Smooth muscle cell (in vitro differentiated cells): Measurements from ENCODE around the gene XPA. TPM values are rescaled to one million over a fixed set of nuclear protein-coding genes. Genes with fewer than 3 reads are reported as not detected.
A peak's percentile ranks its signal among the peaks of the same experiment; 100 is the strongest.

Source experiments
- DNase-seq: peaks from one replicate; lab custom pipeline; 2025; ENCODE audit not compliant: unreplicated experiment; lab: John Stamatoyannopoulos, UW
- H2AFZ ChIP-seq: fragments of 200-600 bp; sonication (generic); 2 replicates; pipeline ENCODE4 v1.6.0; 2016; ENCODE audit warnings: antibody characterized with exemption, low read depth, mild to moderate bottlenecking
- H3F3A ChIP-seq: fragments of 200-600 bp; sonication (generic); 2 replicates; pipeline ENCODE4 v1.6.0; 2017; ENCODE audit warnings: antibody characterized with exemption, low read depth
- H3K27ac ChIP-seq: fragments of 200-600 bp; sonication (generic); 2 replicates; pipeline ENCODE4 v1.5.1; 2016; ENCODE audit warnings: low read depth, mild to moderate bottlenecking
- H3K27me3 ChIP-seq: fragments of 200-600 bp; sonication (generic); 2 replicates; pipeline ENCODE4 v1.6.1; 2016; ENCODE audit warnings: low read depth, mild to moderate bottlenecking
- H3K36me3 ChIP-seq: fragments of 200-600 bp; sonication (generic); 2 replicates; pipeline ENCODE4 v1.5.1; 2016; ENCODE audit warnings: low read depth
- H3K4me1 ChIP-seq: fragments of 200-600 bp; sonication (generic); 2 replicates; pipeline ENCODE4 v1.5.1; 2016; ENCODE audit warnings: low read depth
- H3K4me2 ChIP-seq: fragments of 200-600 bp; sonication (generic); 2 replicates; pipeline ENCODE4 v1.6.0; 2016; ENCODE audit warnings: mild to moderate bottlenecking
- H3K4me3 ChIP-seq: fragments of 200-600 bp; sonication (generic); 2 replicates; pipeline ENCODE4 v1.5.1; 2016; ENCODE audit warnings: mild to moderate bottlenecking
- H3K79me2 ChIP-seq: fragments of 200-600 bp; sonication (generic); 2 replicates; pipeline ENCODE4 v1.6.0; 2016; ENCODE audit warnings: low read depth, mild to moderate bottlenecking
- H3K9ac ChIP-seq: fragments of 200-600 bp; sonication (generic); 2 replicates; pipeline ENCODE4 v1.6.0; 2016; ENCODE audit warnings: low read depth
- H3K9me3 ChIP-seq: fragments of 200-600 bp; sonication (generic); replicated peaks from 2 replicates; pipeline ENCODE4 v1.5.1; 2016; ENCODE audit warnings: low read depth
- H4K20me1 ChIP-seq: fragments of 200-600 bp; sonication (generic); 2 replicates; pipeline ENCODE4 v1.6.0; 2016; ENCODE audit warnings: low read depth
- WGBS: methylation state at CpG from one replicate; pipeline ENCODE4 v1.1.7; 2016; ENCODE audit warnings: low lambda C conversion rate; 5-methylcytosine and 5-hydroxymethylcytosine counted together
- polyA plus RNA-seq: library from polyadenylated mRNA; unstranded; fragments of >200 nt; fragmentation: Nextera tagmentation; extraction: Ambion mirVana; gene quantifications from 2 replicates; pipeline ENCODE4 v1.2.1, GENCODE V29; 2016
- total RNA-seq: library from RNA; depleted of rRNA; stranded (reverse); fragments of >200 nt; gene quantifications from 2 replicates; pipeline ENCODE4 v1.2.3, GENCODE V29; 2014
- TF ChIP-seq, protein P1 (sequence below): fragments of 200-600 bp; sonication (generic); IDR thresholded peaks from 2 replicates; pipeline ENCODE4 v1.5.1; 2017; ENCODE audit warnings: borderline replicate concordance, mild to moderate bottlenecking, antibody characterized with exemption; ENCODE audit not compliant: insufficient read depth, poor library complexity, severe bottlenecking

Gene XPA
- total and polyA plus RNA-seq, 2 experiments from 2014 or later, result 7.5 to 9.7 TPM

- Histone ChIP-seq H3K9ac (no peak overlapping the region), H3K79me2 (peaks cover 74% of the 10 kb centered on the region), H2AFZ (no peak overlapping the region), H3F3A (peaks cover 7% of the 10 kb centered on the region), H3K4me1 (peaks cover 28% of the 10 kb centered on the region), H3K36me3 (no peaks in the 10 kb centered on the region), H3K4me3 (no peak overlapping the region), H3K27ac (no peak overlapping the region), H3K4me2 (peak overlapping the region; percentile 14), H3K27me3 (no peaks in the 10 kb centered on the region), H3K9me3 (no peaks in the 10 kb centered on the region), H4K20me1 (peaks cover 67% of the 10 kb centered on the region)
- 88% methylated on average over 3 of the region's 3 CpGs for WGBS
- TF ChIP-seq, protein P1, sequence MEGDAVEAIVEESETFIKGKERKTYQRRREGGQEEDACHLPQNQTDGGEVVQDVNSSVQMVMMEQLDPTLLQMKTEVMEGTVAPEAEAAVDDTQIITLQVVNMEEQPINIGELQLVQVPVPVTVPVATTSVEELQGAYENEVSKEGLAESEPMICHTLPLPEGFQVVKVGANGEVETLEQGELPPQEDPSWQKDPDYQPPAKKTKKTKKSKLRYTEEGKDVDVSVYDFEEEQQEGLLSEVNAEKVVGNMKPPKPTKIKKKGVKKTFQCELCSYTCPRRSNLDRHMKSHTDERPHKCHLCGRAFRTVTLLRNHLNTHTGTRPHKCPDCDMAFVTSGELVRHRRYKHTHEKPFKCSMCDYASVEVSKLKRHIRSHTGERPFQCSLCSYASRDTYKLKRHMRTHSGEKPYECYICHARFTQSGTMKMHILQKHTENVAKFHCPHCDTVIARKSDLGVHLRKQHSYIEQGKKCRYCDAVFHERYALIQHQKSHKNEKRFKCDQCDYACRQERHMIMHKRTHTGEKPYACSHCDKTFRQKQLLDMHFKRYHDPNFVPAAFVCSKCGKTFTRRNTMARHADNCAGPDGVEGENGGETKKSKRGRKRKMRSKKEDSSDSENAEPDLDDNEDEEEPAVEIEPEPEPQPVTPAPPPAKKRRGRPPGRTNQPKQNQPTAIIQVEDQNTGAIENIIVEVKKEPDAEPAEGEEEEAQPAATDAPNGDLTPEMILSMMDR, result no peak
- no peak for DNase-seq
Observed at GRCh38 chr9:97636903-97637302, 60.2 kb downstream of the XPA start.

- Histone ChIP-seq H3K4me1 (peaks cover 31% of the 10 kb centered on the region), H3F3A (peaks cover 11% of the 10 kb centered on the region), H3K9me3 (no peaks in the 10 kb centered on the region), H3K4me2 (peak overlapping the region; percentile 88), H4K20me1 (peaks cover 51% of the 10 kb centered on the region), H3K79me2 (peaks cover 81% of the 10 kb centered on the region), H3K9ac (peak overlapping the region; percentile 95), H3K4me3 (peak overlapping the region; percentile 81), H3K27me3 (no peaks in the 10 kb centered on the region), H3K27ac (peak overlapping the region; percentile 98), H3K36me3 (no peaks in the 10 kb centered on the region), H2AFZ (no peak overlapping the region)
- TF ChIP-seq, protein P1, result no peak
- no peak for DNase-seq
- WGBS, result 77% methylated on average over 7 of the region's 7 CpGs
Observed at GRCh38 chr9:97635026-97635425, 62.1 kb downstream of the XPA start.

DNA sequence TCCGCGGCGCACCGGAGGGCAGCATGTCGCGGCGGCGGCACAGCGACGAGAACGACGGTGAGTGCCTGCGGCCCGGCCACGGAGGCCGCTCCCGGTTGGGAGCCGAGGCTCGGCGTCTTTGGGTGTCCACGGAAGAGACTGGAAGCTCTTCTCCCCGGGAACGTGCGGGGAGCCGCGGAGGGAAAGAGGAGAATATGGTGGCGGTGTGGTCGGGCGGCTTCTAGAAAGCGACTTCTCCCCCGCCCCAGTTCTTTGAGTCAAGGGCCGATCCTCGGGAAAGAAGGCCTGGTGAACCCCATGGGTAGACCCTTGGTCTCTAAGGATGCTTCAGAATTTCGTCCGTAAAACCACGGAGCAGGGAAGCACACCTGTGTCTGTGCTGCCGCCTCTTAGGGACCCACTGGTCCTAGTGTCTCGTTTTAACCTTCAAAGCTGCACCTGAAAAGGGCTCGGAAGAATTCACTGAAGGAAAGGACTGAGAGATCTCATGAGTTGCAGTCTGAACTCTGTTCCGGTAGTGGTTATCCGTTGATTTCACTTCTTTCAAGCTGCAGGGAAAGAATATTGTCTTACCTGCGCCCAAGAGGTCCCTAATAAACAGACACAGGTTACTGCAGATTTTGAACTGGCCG lies 63.2 kb downstream of the XPA start:
- H3K27ac ChIP-seq, result peak overlapping the region; percentile 98
- H3K27me3 ChIP-seq, result no peaks in the 10 kb centered on the region
- H3F3A ChIP-seq, result peaks cover 11% of the 10 kb centered on the region
- H3K9ac ChIP-seq, result peak overlapping the region; percentile 95
- WGBS, result under 1% methylated on average over 43 of the region's 43 CpGs
- H3K4me2 ChIP-seq, result peak overlapping the region; percentile 88
- H2AFZ ChIP-seq, result no peak overlapping the region
- H3K36me3 ChIP-seq, result no peaks in the 10 kb centered on the region
- peaks cover 79% of the 10 kb centered on the region for H3K79me2 ChIP-seq
- peak overlapping the region; percentile 81 for H3K4me3 ChIP-seq
- TF ChIP-seq, protein P1, result no peak
- H4K20me1 ChIP-seq, result peaks cover 40% of the 10 kb centered on the region
- no peaks in the 10 kb centered on the region for H3K9me3 ChIP-seq
- peaks cover 31% of the 10 kb centered on the region for H3K4me1 ChIP-seq
- no peak for DNase-seq
